T47D (cell line): ENCODE measurements around the gene CFAP410.

Experiments
- DNase-seq, 2 experiments: peaks; one replicate each; pipeline versions ENCODE4 v3.0.0 to v3.0.0-alpha.2; 2011 to 2012; ENCODE audit warnings: low read depth in 1 of 2, low spot score in 1 of 2
- JUND ChIP-seq: IDR thresholded peaks from 2 replicates; pipeline ENCODE4 v1.6.1; 2012; ENCODE audit warnings: low read depth
- in situ Hi-C: cut with HindIII; loops from 2 replicates; pipeline ENCODE4 v1.10.0; 2016; ENCODE audit warnings: low sequenced_read_pairs, low pct_unique_long_range_greater_than_20kb

The CFAP410 gene

DNA sequence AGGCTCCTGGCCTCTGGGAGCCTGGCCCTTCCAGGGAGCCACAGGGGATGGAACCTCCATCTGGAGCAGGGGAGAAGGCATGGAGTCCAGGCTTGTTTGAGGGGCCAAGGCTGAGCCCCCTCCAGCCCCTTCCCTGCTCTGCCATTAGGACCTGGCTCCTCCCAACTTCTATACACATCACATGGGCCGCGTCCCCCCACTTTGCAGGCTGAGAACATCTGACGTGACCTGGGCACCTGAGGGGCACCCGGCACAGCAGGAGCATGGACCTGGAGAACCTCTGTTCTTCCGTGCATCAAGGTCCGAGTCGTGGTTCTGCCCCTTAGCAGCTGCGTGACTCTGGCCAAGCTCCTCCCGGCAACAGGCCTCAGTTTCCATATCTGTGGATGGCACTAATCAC lies 57.4 kb downstream of the CFAP410 start:
- in situ Hi-C loops, result no loop called here
- TF ChIP-seq JUND, result no peak
- DNase-seq, result no peak

DNA sequence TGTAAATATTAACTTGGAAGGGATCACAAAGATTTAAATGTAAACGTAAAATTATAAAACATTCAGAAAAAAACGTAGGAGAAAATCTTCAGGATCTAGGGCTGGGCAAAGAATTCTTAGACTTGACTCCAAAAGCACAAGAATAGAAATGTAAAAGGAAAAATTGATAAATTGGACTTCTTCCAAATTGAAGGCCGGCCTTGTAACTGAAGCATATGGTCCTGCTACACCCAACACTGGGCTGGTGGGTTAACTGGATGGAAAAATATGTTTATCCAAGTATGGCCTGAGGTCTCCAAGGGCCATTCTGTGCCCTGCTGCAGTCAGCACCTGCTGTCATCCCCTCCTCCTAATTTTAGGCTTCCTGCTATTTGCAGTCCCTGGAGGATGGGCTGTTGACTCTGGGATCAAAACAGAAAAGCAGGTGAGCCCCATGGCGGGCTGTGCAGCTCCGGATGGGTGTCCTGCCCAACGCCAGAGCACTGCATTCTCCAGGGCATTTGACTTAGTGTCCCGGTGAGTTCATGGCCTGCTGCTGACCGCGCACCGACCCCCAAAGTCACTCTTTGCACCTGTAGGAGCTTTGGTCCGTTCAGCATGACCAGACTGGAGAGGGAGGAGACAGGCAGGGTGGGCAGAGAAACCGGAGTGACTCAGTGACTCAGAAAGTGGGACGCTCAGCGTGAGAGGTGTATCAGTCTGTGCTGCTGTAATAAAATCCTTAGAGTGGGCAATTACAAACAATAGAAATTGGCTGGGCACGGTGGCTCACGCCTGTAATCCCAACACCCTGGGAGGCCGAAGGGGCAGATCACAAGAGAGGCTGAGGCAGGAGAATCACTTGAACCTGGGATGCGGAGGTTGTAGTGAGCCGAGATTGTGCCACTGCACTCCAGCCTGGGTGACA lies 59.6 kb downstream of the CFAP410 start:
- TF ChIP-seq JUND, result no peak
- in situ Hi-C loops, result no loop called here
- no peak for DNase-seq
